Measurements from ENCODE around the gene NCOA3.

The NCOA3 gene

DNA sequence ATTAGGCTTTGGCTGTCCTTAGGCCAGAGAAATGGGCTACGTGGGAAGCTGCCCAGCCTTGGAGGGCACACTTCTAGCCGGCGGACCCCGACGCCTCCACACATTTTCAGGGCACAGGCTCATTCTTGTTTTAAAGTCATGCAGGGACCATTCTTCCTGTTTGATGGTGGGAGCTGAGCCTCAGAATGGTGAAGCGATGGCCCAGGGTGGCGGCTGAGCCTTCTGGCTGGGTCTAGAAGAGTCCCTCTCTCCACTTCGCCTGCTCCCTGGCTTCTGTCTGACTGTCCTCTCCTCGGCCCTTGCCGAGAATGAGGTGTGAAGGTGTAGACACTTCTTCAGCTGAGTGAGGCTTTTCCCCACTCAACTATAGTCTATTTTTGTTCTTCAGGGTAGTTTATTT is 169.2 kb downstream of the NCOA3 start:
- no peak for DNase-seq
- TF ChIP-seq POLR2A (IDR thresholded peaks at IDR 0.05; ENCODE audit: low read length) (no peak), GATA1 (IDR thresholded peaks at IDR 0.05; ENCODE audit: low read depth, low read length) (no peak)

DNA sequence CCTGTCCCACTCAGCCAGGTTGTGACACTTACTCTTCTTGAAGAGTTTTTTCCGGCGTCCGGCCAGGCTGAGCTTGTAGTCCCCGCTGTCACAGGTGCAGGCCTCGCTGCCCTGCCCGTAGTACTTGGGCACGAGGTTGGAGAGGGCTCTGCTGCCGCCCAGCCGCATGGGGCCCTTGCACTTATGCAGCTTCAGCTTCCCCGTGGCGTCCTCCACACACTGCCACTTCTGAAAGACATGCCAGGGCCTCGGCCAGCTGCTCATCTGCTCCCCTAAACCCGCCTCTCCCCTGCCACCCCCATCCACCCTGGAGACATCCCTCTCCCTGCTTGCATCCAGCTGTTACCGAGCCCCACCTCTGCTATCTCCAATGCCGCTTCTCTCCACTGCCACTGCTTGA is 170.5 kb downstream of the NCOA3 start:
- TF ChIP-seq POLR2A (IDR thresholded peaks at IDR 0.05; ENCODE audit: low read length) (no peak), GATA1 (IDR thresholded peaks at IDR 0.05; ENCODE audit: low read depth, low read length) (no peak)
- DNase-seq: no peak

DNA sequence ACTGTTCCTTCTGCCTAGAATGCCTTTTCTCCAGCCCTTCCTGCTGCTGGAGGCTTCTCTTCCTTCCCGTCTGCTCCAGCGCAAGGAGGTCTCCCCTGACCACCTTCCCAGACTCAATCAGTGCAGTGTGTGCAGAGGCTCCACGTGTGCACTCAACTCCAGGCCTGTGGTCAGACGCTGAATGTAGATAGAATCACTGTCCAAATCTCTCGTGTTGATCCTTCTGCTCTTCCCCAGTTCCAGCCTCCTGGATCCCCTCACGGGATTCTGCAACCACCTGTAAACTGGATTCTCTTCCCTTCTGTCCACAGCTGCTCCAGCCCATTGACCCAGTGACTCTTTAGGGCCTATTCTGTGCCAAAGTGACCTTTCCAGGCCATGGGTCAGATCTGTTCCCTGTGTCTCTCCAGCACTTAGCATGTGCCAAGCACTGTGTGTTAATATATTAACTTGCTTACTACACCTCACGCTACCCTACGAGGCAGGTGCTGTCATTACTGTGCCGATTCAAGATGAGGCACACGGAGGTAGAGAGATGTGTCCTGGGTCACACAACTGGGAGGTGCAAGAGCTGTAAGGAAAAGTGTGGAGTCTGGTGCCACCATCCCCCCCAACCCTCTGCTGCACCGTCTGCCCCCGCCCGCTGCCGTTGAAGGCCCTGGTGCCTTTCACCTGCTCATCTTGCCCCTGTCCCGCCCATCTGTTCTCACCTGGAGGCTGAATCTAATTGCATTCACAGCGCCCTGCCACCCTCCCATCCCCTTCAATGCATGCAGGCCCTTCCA is 171.4 kb downstream of the NCOA3 start:
- no peak for DNase-seq
- TF ChIP-seq GATA1 (IDR thresholded peaks at IDR 0.05; ENCODE audit: low read depth, low read length) (no peak), POLR2A (IDR thresholded peaks at IDR 0.05; ENCODE audit: low read length) (no peak)

DNA sequence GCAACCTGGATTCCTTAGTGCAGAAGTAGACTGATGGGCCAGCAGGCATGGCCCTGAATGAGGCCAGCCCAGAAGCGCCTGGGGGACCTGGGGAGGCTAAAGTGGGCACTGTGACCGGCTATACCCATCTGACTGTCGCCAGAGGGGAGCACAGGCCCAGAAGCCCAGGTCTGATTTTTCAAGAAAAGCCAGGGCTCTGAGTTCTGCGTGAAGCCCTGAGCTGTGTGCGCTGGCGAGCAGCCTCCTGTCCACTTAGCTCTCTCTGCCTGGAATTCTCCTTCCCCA is 171.9 kb downstream of the NCOA3 start:
- TF ChIP-seq GATA1 (IDR thresholded peaks at IDR 0.05; ENCODE audit: low read depth, low read length): no peak
- no peak for TF ChIP-seq POLR2A (IDR thresholded peaks at IDR 0.05; ENCODE audit: low read length)
- DNase-seq: no peak

DNA sequence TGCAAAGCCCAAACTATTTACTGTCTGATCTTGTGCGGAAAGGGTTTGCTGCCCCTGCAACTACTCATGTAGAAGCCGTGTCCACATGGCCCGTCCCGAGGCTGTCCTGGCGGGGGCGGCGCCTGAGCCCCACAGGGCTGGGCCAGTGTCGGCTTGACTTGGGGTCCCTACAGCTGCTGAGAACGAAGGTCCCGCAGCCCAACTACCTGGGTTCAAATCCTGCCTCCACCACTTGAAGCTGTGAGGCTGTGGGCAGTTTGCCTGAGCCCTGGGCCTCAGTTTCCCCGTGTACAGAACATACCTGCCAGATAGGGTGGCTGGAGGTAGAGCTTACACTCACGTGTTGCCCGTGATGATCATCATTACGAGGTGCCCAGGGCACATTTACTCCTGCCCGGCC is 172.5 kb downstream of the NCOA3 start:
- DNase-seq: no peak
- TF ChIP-seq GATA1 (IDR thresholded peaks at IDR 0.05; ENCODE audit: low read depth, low read length): no peak
- no peak for TF ChIP-seq POLR2A (IDR thresholded peaks at IDR 0.05; ENCODE audit: low read length)

DNA sequence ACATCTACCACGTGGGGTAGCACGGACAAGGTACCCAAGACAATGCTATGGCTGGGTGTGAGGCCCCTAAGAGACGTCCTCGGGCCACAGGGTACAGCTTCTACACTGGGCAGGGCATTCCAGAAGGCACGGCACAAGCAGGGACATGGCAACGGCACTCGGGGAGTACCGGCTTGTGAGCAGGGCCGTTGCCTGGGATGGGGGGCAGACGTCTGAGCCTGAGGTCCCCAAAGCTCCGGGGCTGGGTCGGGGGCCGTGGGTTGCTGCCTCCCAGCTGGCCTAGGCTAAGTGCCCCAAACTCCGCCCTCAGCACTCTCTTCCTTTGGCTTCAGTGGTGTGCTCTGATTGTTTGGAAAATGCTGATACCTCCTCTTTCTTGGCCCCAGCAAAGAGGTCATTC is 173.0 kb downstream of the NCOA3 start:
- TF ChIP-seq POLR2A (IDR thresholded peaks at IDR 0.05; ENCODE audit: low read length) (no peak), GATA1 (IDR thresholded peaks at IDR 0.05; ENCODE audit: low read depth, low read length) (no peak)
- no peak for DNase-seq

DNA sequence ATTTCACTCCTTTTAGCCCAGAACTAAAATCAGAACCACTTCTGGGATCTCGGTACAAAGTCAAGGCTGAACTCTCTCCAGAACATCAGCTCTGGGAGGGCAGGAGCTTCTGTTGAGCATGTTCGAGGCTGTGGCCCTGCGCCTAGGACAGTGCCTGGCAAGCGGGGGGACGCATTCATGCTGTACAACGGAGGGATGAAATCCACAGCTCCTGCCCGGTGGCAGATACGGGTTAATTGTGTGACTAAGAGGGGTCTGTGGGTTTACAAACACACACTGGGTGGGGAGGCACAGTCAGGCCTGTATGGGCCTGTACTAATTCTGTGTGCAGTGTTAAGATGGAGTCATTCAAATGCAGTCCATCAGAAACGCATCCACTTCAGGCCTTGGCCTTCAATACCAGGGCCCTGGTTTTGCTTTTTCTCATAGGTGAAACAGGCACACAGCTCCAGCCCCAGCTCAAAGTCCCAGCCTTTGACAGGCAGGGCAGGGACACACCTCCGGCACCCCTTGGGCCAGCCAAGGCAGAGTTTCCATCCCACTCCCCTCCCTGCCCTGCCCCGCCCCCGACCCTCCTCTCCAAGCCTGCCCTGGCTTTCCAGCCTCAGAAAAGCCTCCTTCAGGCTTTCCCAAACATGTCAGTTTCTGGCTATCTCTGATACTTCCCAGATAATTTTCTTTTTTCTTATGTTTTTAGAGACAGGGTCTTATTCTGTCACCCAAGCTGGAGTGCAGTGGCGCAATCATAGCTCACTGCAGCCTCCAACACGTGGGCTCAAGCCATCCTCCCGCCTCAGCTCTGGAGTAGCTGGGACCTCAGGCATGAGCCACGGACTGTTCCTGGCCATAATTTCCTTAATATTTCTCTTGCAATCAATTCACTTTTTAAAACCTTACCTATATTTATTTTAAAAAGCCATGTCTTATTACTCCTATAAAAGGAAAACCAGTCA is 173.8 kb downstream of the NCOA3 start:
- TF ChIP-seq POLR2A (IDR thresholded peaks at IDR 0.05; ENCODE audit: low read length) (no peak), GATA1 (IDR thresholded peaks at IDR 0.05; ENCODE audit: low read depth, low read length) (no peak)
- DNase-seq: no peak

DNA sequence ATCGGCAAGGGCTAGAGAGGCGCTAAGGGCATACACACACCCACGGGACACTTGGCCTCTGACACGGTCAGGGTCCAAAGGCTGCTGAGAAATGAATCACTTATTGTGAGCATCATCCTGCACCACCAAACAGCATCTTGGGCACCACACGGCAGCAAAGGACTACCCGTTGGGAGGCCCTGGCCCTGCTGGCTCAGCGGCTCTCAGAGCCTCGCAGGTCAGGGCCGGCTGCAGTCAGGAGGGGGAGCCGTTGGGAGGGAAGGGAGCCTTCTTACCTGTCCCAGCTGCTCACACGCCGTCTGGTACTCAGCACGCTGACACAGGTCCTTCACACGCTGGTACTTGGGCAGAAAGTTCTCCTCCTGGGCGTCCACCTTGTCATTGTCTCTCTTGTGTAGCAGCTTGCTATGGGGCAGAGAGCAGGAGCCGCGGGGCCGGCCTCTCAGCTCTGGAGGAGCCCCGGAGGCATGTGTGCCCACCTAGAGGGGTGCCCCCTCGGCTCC is 174.6 kb downstream of the NCOA3 start:
- DNase-seq: no peak
- TF ChIP-seq POLR2A (IDR thresholded peaks at IDR 0.05; ENCODE audit: low read length) (no peak), GATA1 (IDR thresholded peaks at IDR 0.05; ENCODE audit: low read depth, low read length) (no peak)

DNA sequence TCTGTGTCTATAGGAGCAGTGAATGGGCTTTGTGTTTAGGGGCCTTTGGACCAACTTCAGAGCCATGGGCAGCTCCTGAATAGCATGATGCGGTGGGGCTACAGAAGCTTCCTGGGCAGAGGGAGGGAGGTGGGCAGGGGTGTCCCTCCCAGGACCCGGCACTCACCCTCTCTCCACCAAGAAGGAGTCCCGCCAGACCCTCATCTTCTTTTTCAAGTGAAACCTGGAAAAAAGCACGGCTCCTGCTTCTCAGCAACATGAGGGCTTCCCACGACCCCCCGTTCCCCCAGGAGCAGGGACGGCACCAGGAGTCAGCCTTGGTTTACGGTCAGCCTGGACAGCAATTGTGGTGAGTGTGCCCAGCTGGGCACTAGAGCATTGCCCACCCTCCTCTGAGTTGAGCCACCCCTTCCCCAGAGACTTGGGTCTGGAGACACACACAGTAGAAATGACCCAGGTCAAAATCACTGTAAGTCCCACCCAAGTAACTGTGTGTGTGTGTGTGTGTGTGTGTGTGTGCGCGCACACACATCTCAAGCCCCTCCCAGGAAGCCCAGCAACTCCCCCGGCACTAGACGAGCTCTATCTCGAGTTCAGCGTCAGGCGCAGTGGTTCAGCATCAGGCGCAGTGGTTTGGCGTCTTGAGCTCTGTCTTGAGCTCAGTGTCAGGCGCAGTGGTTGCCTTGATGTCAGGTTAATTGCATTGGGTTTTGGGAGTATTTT is 175.4 kb downstream of the NCOA3 start:
- DNase-seq: no peak
- TF ChIP-seq GATA1 (IDR thresholded peaks at IDR 0.05; ENCODE audit: low read depth, low read length) (no peak), POLR2A (IDR thresholded peaks at IDR 0.05; ENCODE audit: low read length) (no peak)

DNA sequence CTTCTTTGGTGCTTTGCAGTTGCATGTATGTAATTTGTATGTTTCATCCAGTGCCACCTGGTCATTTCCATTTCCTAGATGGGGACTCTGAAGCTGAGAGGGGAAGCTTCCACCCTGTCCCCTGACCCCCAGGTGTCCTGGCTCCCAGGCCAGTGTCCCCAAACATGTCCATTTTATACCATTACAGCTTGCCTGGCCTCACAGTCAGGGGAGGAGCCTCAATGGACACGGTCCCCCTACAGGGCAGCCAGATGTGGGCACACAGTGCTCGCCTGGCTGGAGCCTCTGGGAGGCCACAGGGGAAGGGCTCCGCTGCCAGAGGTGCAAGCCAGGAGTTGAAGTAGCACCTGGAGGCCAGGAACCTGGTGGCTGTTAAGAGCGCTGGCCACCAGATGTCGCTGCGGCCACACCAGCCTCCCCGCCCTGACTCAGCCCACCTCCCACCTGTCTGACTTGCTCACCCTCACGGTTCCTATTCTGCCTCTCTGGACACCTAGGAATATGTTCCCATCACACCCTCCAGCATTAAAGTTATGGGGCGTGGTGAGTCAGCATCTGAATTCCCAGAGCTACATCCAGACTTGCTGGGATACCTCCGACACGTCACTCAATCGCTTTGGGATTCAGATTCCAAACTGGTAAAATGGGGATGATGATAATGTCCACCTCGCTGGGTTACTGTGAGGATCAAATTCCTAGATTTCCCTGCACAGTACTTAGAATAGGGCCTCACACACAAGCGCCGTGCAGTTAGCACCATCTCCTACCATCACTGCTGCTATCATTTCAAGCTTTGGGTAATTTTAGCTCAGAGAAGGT is 176.2 kb downstream of the NCOA3 start:
- peak; percentile 20 to 51 for DNase-seq
- TF ChIP-seq POLR2A (IDR thresholded peaks at IDR 0.05; ENCODE audit: low read length) (no peak), GATA1 (IDR thresholded peaks at IDR 0.05; ENCODE audit: low read depth, low read length) (no peak)

DNA sequence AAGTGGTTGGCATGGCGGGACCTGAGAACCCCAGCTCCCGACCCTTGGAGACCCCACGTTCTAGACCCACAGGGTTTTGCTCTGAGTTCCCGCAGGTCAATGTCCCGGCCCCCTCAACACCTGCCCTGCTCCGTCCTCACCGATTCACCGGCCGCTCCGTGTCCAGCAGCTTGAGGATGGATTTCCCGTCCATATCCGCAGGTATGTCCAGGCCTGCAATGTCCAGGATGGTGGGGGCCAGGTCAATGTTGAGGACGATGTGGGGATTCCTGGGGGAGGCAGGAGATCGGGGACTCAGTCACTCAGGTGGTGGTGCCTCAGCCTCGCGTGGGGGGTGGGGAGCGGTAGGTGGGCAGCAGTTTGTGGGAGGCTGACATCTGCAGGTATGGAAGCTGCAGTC is 176.8 kb downstream of the NCOA3 start:
- TF ChIP-seq GATA1 (IDR thresholded peaks at IDR 0.05; ENCODE audit: low read depth, low read length) (no peak), POLR2A (IDR thresholded peaks at IDR 0.05; ENCODE audit: low read length) (no peak)
- DNase-seq: no peak

DNA sequence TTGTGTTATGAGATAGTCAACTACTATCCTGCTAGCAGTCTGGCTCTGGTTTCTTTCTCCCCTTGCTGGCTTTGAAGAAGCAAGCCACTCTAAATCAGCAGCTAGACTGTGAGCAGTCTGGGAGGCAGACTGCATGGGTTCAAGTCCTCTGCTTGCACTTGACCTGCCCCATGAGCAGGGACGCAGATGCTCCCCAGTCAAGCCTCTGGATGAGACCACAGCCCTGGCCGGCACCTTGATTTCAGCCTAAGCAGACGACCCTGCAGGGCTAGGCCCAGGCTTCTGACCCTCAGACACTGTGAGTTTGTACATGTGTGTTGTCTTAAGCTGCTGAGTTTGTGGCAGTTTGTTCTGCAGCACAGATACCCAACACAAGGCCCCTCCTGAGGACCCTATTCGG is 177.8 kb downstream of the NCOA3 start:
- no peak for DNase-seq
- no peak for TF ChIP-seq POLR2A (IDR thresholded peaks at IDR 0.05; ENCODE audit: low read length)
- TF ChIP-seq GATA1 (IDR thresholded peaks at IDR 0.05; ENCODE audit: low read depth, low read length): no peak
